OCI-M2 (cell line): ENCODE measurements around the gene LRCH1.

ENCODE experiments used
- DNase-seq: peaks from one replicate; lab custom pipeline; 2025; ENCODE audit not compliant: unreplicated experiment; lab: John Stamatoyannopoulos, UW

LRCH1 gene

GRCh38 chr13:46663206-46664037 is 110.5 kb downstream of the LRCH1 start:
- no peak for DNase-seq

GRCh38 chr13:46664195-46664594 is 111.2 kb downstream of the LRCH1 start:
- DNase-seq, result no peak

- no peak for DNase-seq
These were observed 112.3 kb downstream of the LRCH1 start for GRCh38 chr13:46665248-46665632.

GRCh38 chr13:46665633-46666482 is 112.9 kb downstream of the LRCH1 start:
- DNase-seq, result no peak

- no peak for DNase-seq
These were observed 113.9 kb downstream of the LRCH1 start for GRCh38 chr13:46666727-46667456.

- no peak for DNase-seq
These were observed 114.8 kb downstream of the LRCH1 start for GRCh38 chr13:46667687-46668281.

GRCh38 chr13:46668302-46668720 is 115.3 kb downstream of the LRCH1 start:
- DNase-seq, result no peak

GRCh38 chr13:46668931-46669525 is 116.1 kb downstream of the LRCH1 start:
- no peak for DNase-seq

GRCh38 chr13:46672338-46673090 is 119.5 kb downstream of the LRCH1 start:
- DNase-seq, result no peak

- DNase-seq, result no peak
These were observed 122.0 kb downstream of the LRCH1 start for GRCh38 chr13:46675016-46675415.

GRCh38 chr13:46676378-46676725 is 123.4 kb downstream of the LRCH1 start:
- DNase-seq, result no peak

GRCh38 chr13:46679369-46680120 is 126.6 kb downstream of the LRCH1 start:
- no peak for DNase-seq

- DNase-seq, result no peak
These were observed 129.0 kb downstream of the LRCH1 start for GRCh38 chr13:46682015-46682414.

- DNase-seq, result no peak
These were observed 129.7 kb downstream of the LRCH1 start for GRCh38 chr13:46682707-46683106.

- DNase-seq, result no peak
These were observed 130.8 kb downstream of the LRCH1 start for GRCh38 chr13:46683676-46684260.

GRCh38 chr13:46684287-46685001 is 131.5 kb downstream of the LRCH1 start:
- no peak for DNase-seq

- DNase-seq, result no peak
These were observed 132.2 kb downstream of the LRCH1 start for GRCh38 chr13:46685006-46685730.

- no peak for DNase-seq
These were observed 133.2 kb downstream of the LRCH1 start for GRCh38 chr13:46686171-46686570.
